Measurements from ENCODE around the gene JMJD8.

JMJD8 gene

DNA sequence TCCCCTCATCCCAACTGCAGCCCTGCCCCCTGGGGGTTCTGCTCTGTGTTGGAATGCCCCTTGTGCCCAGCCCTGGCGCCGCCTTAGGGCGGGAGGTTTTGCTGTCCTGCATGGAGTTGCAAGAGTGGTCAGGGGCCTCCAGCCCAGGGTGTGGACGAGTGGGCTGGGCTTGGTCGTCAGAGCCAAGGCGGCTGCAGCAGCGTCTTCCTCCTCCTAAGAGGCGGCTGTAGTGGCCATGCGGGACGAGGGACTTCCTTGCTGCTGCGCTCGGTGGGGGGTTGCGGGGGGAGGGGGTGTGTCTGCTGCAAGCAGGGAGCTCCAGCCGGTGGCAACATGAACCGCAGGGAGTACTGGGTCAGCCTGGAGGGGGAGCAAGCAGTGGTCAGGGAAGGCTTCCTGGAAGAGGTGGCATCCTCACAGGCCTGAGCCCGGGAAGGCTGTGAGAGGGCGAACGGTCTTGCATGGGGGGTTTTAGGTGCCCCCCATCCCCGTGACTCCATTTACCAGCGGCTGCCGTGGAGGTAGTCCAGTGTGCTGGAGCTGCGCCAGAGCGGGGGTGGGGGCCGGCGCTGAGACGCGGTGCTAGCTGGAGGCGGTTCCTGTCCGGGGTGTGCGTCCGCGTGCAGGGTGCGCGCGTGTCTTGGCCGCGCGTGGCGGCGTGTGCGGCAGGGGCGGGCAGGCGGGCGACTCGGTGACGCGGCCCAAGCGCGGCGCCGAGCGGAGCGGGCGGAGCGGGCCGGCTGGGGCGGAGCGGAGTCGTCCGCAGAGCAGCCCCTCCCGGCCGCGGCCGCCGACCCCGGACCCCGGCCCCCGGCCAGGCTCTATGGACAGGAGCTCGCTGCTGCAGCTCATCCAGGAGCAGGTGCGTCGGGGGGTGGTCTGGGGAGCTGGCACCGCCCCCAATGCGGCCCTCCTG is 8.9 kb downstream of the JMJD8 start, which contains the start of gene RHBDL1:
TSS of gene RHBDL1 (plus strand) at position 704 of the 916 bp plus-strand sequence. CDS start at position 824, 120 bp downstream.
- no peak for DNase-seq

DNA sequence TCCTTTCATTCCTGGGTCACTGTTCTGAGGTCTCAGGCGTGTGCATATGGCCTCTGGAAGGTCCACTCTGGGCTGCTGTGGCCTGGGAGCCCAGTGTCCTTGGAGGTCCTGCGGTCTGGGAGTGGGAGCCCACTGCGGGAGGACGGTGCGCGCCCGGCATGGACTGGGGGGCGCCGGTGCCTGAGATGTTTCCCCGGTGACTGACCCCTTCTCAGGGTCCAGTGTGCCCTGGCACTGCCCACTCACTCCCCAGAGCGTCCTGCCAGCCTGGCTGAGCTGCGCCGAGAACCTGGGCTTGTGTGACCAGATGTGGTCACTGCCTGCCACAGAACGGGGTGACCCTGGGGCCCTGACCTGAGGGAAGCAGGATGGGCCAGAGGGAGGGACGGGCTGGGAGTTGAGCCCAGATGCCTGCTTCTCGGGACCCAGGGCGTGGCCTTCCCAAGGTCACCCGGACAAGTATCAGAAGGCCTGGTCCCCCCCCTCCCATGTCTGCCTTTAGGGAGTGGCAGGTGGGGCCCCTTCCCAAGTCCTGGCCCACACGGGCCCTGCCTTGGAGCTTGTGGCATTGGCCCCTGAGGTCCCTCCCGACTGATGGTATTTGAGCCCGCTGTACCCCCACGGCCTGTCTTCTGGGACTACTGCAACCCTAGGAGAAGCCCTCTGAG is 9.8 kb downstream of the JMJD8 start:
- no peak for DNase-seq

DNA sequence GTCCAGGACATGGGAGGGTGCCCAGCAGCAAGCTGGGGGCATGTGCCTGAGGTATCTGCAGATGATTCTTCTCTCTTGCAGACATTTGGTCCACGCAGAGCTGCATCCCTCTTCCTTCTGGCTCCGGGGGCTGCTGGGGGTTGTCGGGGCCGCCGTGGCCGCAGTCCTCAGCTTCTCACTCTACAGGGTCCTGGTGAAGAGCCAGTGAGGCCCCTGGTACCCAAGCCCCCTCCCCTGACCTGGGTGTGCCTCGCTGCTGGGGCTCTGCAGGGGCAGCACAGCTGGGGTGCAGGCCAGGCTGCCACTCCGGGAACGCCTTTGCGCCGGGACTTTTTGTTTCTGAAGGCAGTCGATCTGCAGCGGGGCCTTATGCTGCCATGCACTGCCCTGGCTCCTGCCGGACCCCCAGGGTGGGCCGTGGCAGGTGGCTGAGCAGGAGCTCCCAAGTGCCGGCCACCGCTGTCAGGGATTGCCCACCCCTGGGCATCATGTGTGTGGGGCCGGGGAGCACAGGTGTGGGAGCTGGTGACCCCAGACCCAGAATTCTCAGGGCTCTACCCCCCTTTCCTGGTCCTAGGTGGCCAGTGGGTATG is 10.6 kb downstream of the JMJD8 start:
- DNase-seq = no peak

DNA sequence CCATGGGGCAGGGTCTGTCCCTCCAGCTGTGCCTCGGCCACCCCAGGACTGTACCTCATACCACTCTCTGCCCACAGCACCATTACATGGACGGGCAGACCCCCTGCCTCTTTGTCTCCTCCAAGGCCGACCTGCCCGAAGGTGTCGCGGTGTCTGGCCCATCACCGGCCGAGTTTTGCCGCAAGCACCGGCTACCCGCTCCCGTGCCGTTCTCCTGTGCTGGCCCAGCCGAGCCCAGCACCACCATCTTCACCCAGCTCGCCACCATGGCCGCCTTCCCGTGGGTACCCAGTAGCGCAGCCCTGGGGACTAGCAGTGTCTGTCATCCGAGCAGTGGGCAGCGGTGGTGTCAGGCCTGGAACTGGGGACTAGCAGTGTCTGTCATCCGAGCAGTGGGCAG is 11.3 kb downstream of the JMJD8 start:
- no peak for DNase-seq

DNA sequence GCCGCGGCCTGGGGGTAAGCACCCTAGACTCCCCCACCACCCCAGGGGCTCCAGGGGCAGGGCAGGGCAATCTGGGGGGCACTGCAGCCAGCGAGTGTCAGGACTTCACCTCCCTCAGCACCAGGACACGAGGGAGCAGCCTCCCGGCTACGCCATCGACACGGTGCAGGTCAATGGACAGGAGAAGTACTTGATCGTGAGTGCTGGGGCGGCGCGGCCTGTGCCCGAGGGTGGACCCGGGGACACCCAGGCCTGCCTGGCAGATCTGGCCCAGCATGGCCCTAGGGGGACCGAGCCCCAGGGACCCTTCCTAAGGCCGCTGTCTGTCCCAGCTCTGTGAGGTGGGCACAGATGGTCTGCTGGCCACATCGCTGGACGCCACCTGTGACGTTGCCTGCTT is 11.8 kb downstream of the JMJD8 start:
- no peak for DNase-seq

GRCh38 chr16:671353-672131 is 12.6 kb downstream of the JMJD8 start:
- no peak for DNase-seq

DNA sequence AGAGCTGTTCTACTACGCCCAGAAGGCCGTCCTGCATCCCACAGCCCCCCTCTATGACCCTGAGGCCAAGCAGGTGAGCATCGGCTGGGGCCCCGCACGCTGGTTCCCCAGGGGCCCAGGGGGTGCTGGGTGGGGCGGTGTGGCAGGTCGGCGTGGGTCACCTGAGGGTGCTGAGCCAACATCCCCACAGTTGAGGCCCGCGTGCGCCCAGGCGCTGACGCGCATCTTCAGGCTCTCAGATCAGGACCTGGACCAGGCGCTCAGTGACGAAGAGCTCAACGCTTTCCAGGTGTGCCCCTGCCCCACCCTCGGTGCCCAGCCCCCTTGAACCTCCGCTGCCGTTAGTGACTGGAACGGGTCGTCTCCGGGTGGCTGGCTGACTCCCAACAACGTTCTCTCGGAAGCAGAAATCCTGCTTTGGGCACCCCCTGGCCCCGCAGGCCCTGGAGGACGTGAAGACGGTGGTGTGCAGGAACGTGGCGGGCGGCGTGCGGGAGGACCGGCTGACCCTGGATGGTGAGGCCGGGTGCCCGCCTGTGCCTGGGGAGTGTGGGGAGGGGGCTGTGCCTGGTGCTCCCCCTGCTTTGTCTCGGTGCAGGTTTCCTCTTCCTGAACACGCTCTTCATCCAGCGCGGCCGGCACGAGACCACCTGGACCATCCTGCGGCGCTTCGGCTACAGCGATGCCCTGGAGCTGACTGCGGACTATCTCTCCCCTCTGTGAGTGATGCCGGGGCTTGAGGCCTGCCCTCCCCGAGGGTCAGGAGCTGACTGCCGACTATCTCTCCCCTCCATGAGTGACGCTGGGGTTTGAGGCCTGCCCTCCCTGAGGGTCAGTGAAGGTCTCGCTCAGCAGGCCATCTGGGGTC is 13.4 kb downstream of the JMJD8 start:
- no peak for DNase-seq

DNA sequence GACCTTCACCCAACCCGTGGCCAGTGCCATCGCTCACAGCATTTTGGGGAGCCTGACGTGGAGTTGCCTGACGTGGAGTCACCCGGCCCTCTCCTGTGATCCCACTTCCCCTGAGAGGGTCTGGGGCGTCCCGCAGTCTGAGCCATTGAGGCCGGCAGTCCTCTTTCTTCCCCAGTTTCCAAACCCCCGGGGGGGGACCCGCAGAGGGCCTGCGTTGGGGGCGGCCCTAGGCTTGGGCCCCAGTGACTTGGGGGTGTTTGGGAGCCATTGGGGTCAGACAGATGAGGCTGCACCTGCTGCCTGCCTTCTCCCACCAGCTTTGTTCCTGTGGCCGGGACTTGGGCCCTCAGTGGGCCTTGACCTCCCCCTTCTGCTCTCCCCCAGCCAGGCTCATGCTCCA is 14.5 kb downstream of the JMJD8 start:
- no peak for DNase-seq

DNA sequence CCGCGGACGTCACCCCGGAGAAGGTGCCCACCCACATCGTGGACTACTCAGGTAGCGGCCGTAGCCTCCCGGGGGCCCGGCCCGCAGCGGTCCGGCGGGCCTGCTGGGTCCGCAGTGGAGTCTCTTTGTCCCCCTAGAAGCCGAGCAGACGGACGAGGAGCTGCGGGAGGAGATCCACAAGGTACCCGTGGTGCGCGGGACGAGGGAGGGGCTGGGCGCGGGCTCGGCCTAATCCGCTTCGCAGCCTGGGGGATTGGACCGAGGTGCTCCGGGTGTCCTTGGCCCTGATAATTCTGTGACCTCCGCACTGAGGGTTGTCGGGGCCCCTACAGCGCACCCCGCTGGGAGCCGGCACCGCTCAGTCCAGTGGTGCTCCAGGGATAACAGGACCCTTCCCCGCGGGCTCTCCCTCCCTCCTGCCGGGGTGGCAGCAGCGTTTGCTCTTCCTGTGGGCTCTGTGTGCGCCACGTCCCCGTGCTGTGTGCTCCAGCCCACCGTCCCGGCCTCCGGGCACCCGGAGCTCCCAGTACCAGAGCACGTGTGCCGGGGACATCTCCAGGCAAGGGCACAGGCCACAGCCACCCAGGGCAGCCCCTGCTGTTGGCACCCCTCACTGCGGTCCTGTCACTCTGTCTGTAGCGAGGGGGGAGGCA is 15.5 kb downstream of the JMJD8 start:
- DNase-seq = no peak

GRCh38 chr16:667780-668518 is 16.2 kb downstream of the JMJD8 start, which contains the start of gene RHOT2:
Gene RHOT2 (plus strand): TSS chr16:668132. CDS start chr16:668200, 68 bp downstream.
- DNase-seq = peak; percentile 91

GRCh38 chr16:667113-667779 is 16.9 kb downstream of the JMJD8 start:
- DNase-seq = no peak

- DNase-seq = no peak
Observed at GRCh38 chr16:666572-666971, 17.6 kb downstream of the JMJD8 start.

- no peak for DNase-seq
Observed at GRCh38 chr16:662597-662996, 21.5 kb downstream of the JMJD8 start.

DNA sequence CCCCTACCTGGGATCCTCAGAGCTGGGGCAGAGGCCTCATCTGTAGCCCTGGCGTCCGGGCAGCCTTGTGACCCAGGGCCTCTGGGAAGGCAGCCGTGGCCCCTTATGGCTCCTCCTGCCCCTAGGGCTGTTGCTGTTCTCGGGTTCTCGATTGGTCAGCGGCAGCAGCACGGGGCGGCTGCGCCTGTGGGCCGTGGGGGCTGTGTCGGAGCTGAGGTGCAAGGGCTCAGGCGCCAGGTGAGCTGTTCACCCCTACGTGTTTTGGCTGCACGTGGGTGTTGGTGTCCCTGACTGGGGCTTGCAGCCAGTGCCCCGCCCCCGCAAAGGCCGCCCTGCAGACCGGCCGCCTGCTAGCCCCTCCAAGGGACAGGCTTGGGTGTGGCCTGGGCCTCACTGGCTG is 22.0 kb downstream of the JMJD8 start:
- DNase-seq = no peak

GRCh38 chr16:661184-661821 is 22.8 kb downstream of the JMJD8 start:
- no peak for DNase-seq

DNA sequence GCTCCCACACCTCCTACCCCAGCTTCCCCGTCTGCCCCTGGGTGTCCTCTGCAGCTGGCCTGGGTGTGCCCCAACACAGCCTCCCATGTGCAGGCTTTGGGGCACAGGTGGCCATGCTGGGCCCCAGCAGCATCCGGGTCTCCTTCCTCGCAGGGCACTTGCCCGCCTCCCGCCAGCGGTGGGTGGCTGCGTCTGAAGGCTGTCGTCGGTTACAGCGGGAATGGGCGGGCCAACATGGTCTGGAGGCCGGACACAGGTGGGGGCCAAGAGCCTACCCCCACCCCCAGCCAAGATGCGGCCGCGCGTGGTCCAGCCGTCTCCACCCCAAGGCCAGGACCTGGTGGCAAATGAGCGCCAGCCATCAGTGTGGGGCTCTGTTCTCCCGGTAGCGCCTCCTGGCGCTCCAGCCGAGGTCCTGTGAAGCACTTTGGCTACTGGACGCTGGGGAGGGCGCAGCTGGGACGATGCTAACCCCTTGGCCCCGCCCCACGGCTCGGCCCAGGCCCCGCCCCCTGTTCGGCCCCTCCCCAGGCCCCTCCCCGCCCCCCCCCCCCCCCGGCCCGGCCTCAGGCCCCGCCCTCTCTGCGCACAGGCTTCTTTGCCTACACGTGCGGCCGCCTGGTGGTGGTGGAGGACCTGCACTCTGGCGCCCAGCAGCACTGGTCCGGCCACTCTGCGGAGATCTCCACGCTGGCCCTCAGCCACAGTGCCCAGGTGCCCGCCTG is 23.5 kb downstream of the JMJD8 start:
- peak; percentile 34 for DNase-seq

GRCh38 chr16:660132-660458 is 24.0 kb downstream of the JMJD8 start:
- DNase-seq = no peak

GRCh38 chr16:659618-660017 is 24.5 kb downstream of the JMJD8 start:
- DNase-seq = no peak
